Measurements from ENCODE around the gene SLC39A8. TPM values are rescaled to one million over a fixed set of nuclear protein-coding genes. Genes with fewer than 3 reads are reported as not detected.
"Not testable (repeated sequence)": the region's sequence is repeated elsewhere in the genome, so short reads cannot be mapped to it uniquely, and the experiment has no call there.

Gene SLC39A8
- total RNA-seq, 2 experiments from 2014 or later, result 46.9 to 53.5 TPM

GRCh38 chr4:102259081-102259480 is 86.2 kb downstream of the SLC39A8 start:
- Mint-ChIP-seq H3K36me3 (ENCODE audit: low read depth) (peaks cover 6% of the 10 kb centered on the region), H3K4me3 (no peak overlapping the region), H3K4me1 (peaks cover 10% of the 10 kb centered on the region), H3K27ac (no peak overlapping the region), H3K9me3 (ENCODE audit: low read depth) (no peaks in the 10 kb centered on the region), H3K27me3 (no peaks in the 10 kb centered on the region)
- CTCF ChIA-PET, result interaction anchor here (0.6 to 0.7 kb wide), 2 partner anchors 14 to 208 kb away, joined by 3 read pairs; no protein-coding TSS in a partner anchor
- POLR2A ChIA-PET, result no interaction called here
- intact Hi-C loops (cut with DNase I, micrococcal nuclease), result loop anchor here (2.0 to 10.0 kb wide), 3 partner anchors 40 to 746 kb away; no protein-coding TSS in a partner anchor
- ATAC-seq (no peak), DNase-seq (no peak)

GRCh38 chr4:102256321-102256720 is 89.0 kb downstream of the SLC39A8 start:
- no peaks in the 10 kb centered on the region for H3K4me1 Mint-ChIP-seq
- POLR2A ChIA-PET, result no interaction called here

GRCh38 chr4:102253860-102254259 is 91.4 kb downstream of the SLC39A8 start:
- ChIA-PET CTCF (interaction anchor here (1.0 kb wide), 2 partner anchors 12 to 153 kb away, joined by 3 read pairs; no protein-coding TSS in a partner anchor), POLR2A (no interaction called here)
- intact Hi-C loops (cut with DNase I, micrococcal nuclease), result loop anchor here in 1 of 2 experiments (10.0 kb wide), 1 partner anchor 751 kb away; no protein-coding TSS in a partner anchor
- Mint-ChIP-seq H3K4me3 (no peak overlapping the region), H3K36me3 (ENCODE audit: low read depth) (no peaks in the 10 kb centered on the region), H3K4me1 (no peaks in the 10 kb centered on the region), H3K27ac (no peak overlapping the region), H3K9me3 (ENCODE audit: low read depth) (no peaks in the 10 kb centered on the region), H3K27me3 (no peaks in the 10 kb centered on the region)
- DNase-seq (no peak), ATAC-seq (no peak)

More at GRCh38 chr4:102256321-102256720, 89.0 kb downstream of the SLC39A8 start:
- ATAC-seq (no peak), DNase-seq (no peak)
- CTCF ChIA-PET, result no interaction called here
- no peak overlapping the region for H3K4me3 Mint-ChIP-seq
- no peaks in the 10 kb centered on the region for H3K9me3 Mint-ChIP-seq (ENCODE audit: low read depth)
- intact Hi-C loops (cut with DNase I, micrococcal nuclease), result loop anchor here (5.0 to 10.0 kb wide), 2 partner anchors 176 to 748 kb away; no protein-coding TSS in a partner anchor
- no peaks in the 10 kb centered on the region for H3K36me3 Mint-ChIP-seq (ENCODE audit: low read depth)
- H3K27ac Mint-ChIP-seq, result no peak overlapping the region
- no peaks in the 10 kb centered on the region for H3K27me3 Mint-ChIP-seq

- Mint-ChIP-seq H3K4me1 (no peaks in the 10 kb centered on the region), H3K36me3 (ENCODE audit: low read depth) (no peaks in the 10 kb centered on the region), H3K9me3 (ENCODE audit: low read depth) (no peaks in the 10 kb centered on the region), H3K27me3 (no peaks in the 10 kb centered on the region), H3K27ac (no peak overlapping the region), H3K4me3 (no peak overlapping the region)
- ChIA-PET CTCF (no interaction called here), POLR2A (interaction anchor here (0.7 kb wide), 1 partner anchor 40 kb away, joined by 3 read pairs; no protein-coding TSS in a partner anchor)
- intact Hi-C loops (cut with DNase I, micrococcal nuclease), result loop anchor here in 1 of 2 experiments (10.0 kb wide), 1 partner anchor 753 kb away; no protein-coding TSS in a partner anchor
- no peak for DNase-seq
- ATAC-seq, result no peak
Measured at GRCh38 chr4:102252171-102252570, 93.1 kb downstream of the SLC39A8 start.

GRCh38 chr4:102250341-102250740 is 94.9 kb downstream of the SLC39A8 start:
- Mint-ChIP-seq H3K27me3 (no peaks in the 10 kb centered on the region), H3K4me1 (no peaks in the 10 kb centered on the region), H3K9me3 (ENCODE audit: low read depth) (no peaks in the 10 kb centered on the region), H3K27ac (no peak overlapping the region), H3K36me3 (ENCODE audit: low read depth) (no peaks in the 10 kb centered on the region), H3K4me3 (no peak overlapping the region)
- POLR2A ChIA-PET, result no interaction called here
- ATAC-seq, result no peak
- no peak for DNase-seq
- intact Hi-C loops (cut with DNase I, micrococcal nuclease), result loop anchor here in 1 of 2 experiments (10.0 kb wide), 1 partner anchor 754 kb away; no protein-coding TSS in a partner anchor
- CTCF ChIA-PET, result no interaction called here

- H3K27me3 Mint-ChIP-seq, result no peaks in the 10 kb centered on the region
- ChIA-PET POLR2A (no interaction called here), CTCF (no interaction called here)
- H3K4me1 Mint-ChIP-seq, result no peaks in the 10 kb centered on the region
- H3K4me3 Mint-ChIP-seq, result no peak overlapping the region
- intact Hi-C loops (cut with DNase I, micrococcal nuclease), result no loop called here
- H3K9me3 Mint-ChIP-seq (ENCODE audit: low read depth), result peaks cover 2% of the 10 kb centered on the region
- DNase-seq, result no peak
- no peak overlapping the region for H3K27ac Mint-ChIP-seq
- no peaks in the 10 kb centered on the region for H3K36me3 Mint-ChIP-seq (ENCODE audit: low read depth)
- no peak for ATAC-seq
Measured at GRCh38 chr4:102247041-102247440, 98.2 kb downstream of the SLC39A8 start.

GRCh38 chr4:102246416-102246815 is 98.9 kb downstream of the SLC39A8 start:
- Mint-ChIP-seq H3K27me3 (no peaks in the 10 kb centered on the region), H3K27ac (no peak overlapping the region), H3K36me3 (ENCODE audit: low read depth) (no peaks in the 10 kb centered on the region), H3K4me1 (no peaks in the 10 kb centered on the region), H3K4me3 (no peak overlapping the region), H3K9me3 (ENCODE audit: low read depth) (peaks cover 2% of the 10 kb centered on the region)
- no peak for ATAC-seq
- CTCF ChIA-PET, result no interaction called here
- DNase-seq, result no peak
- POLR2A ChIA-PET, result no interaction called here
- intact Hi-C loops (cut with DNase I, micrococcal nuclease), result no loop called here

- no peaks in the 10 kb centered on the region for H3K27me3 Mint-ChIP-seq
- ATAC-seq, result no peak
- H3K27ac Mint-ChIP-seq, result no peak overlapping the region
- no peaks in the 10 kb centered on the region for H3K36me3 Mint-ChIP-seq (ENCODE audit: low read depth)
- ChIA-PET CTCF (interaction anchor here (0.6 kb wide), 1 partner anchor 545 kb away, joined by 3 read pairs; no protein-coding TSS in a partner anchor), POLR2A (no interaction called here)
- H3K4me1 Mint-ChIP-seq, result no peaks in the 10 kb centered on the region
- no peak overlapping the region for H3K4me3 Mint-ChIP-seq
- intact Hi-C loops (cut with DNase I, micrococcal nuclease), result no loop called here
- H3K9me3 Mint-ChIP-seq (ENCODE audit: low read depth), result peaks cover 2% of the 10 kb centered on the region
- no peak for DNase-seq
Measured at GRCh38 chr4:102244878-102245535, 100.3 kb downstream of the SLC39A8 start.

- H3K27ac Mint-ChIP-seq; H3K27me3 Mint-ChIP-seq; CTCF ChIA-PET; POLR2A ChIA-PET; H3K36me3 Mint-ChIP-seq (ENCODE audit: low read depth); H3K9me3 Mint-ChIP-seq (ENCODE audit: low read depth); intact Hi-C loops (cut with DNase I, micrococcal nuclease); H3K4me1 Mint-ChIP-seq; H3K4me3 Mint-ChIP-seq; DNase-seq; ATAC-seq: not testable (repeated sequence)
Measured at GRCh38 chr4:102243296-102243695, 102.0 kb downstream of the SLC39A8 start.

GRCh38 chr4:102234243-102234838 is 110.9 kb downstream of the SLC39A8 start:
- ATAC-seq, result no peak
- POLR2A ChIA-PET, result interaction anchor here (0.6 kb wide), 1 partner anchor 23 kb away, joined by 3 read pairs; no protein-coding TSS in a partner anchor

GRCh38 chr4:102230194-102230593 is 115.1 kb downstream of the SLC39A8 start:
- H3K4me3 Mint-ChIP-seq, result no peak overlapping the region
- H3K4me1 Mint-ChIP-seq, result no peaks in the 10 kb centered on the region

More at GRCh38 chr4:102234243-102234838, 110.9 kb downstream of the SLC39A8 start:
- H3K9me3 Mint-ChIP-seq (ENCODE audit: low read depth), result no peaks in the 10 kb centered on the region
- H3K27ac Mint-ChIP-seq, result no peak overlapping the region
- H3K4me1 Mint-ChIP-seq, result no peaks in the 10 kb centered on the region
- H3K4me3 Mint-ChIP-seq, result no peak overlapping the region
- CTCF ChIA-PET, result interaction anchor here (1.3 kb wide), 1 partner anchor 10 kb away, joined by 3 read pairs; no protein-coding TSS in a partner anchor
- DNase-seq, result no peak
- H3K36me3 Mint-ChIP-seq (ENCODE audit: low read depth), result no peaks in the 10 kb centered on the region
- no peaks in the 10 kb centered on the region for H3K27me3 Mint-ChIP-seq
- intact Hi-C loops (cut with DNase I, micrococcal nuclease), result no loop called here

GRCh38 chr4:102227388-102227787 is 117.9 kb downstream of the SLC39A8 start:
- Mint-ChIP-seq H3K27me3 (peaks cover 2% of the 10 kb centered on the region), H3K36me3 (ENCODE audit: low read depth) (no peaks in the 10 kb centered on the region), H3K9me3 (ENCODE audit: low read depth) (peaks cover 5% of the 10 kb centered on the region), H3K4me1 (no peaks in the 10 kb centered on the region), H3K27ac (no peak overlapping the region), H3K4me3 (no peak overlapping the region)
- CTCF ChIA-PET, result interaction anchor here (0.6 to 1.2 kb wide), 2 partner anchors 9 to 193 kb away, joined by 3 read pairs; no protein-coding TSS in a partner anchor
- intact Hi-C loops (cut with DNase I, micrococcal nuclease), result no loop called here
- ATAC-seq (no peak), DNase-seq (no peak)
- POLR2A ChIA-PET, result no interaction called here

More at GRCh38 chr4:102230194-102230593, 115.1 kb downstream of the SLC39A8 start:
- ATAC-seq (no peak), DNase-seq (no peak)
- intact Hi-C loops (cut with DNase I, micrococcal nuclease), result no loop called here
- no peaks in the 10 kb centered on the region for H3K36me3 Mint-ChIP-seq (ENCODE audit: low read depth)
- peaks cover 5% of the 10 kb centered on the region for H3K9me3 Mint-ChIP-seq (ENCODE audit: low read depth)
- ChIA-PET POLR2A (no interaction called here), CTCF (no interaction called here)
- H3K27me3 Mint-ChIP-seq, result peaks cover 2% of the 10 kb centered on the region
- H3K27ac Mint-ChIP-seq, result no peak overlapping the region
